ENCODE data around the gene NAPG.
"Not testable (repeated sequence)": the region's sequence is repeated elsewhere in the genome, so short reads cannot be mapped to it uniquely, and the experiment has no call there.

Gene NAPG

DNA sequence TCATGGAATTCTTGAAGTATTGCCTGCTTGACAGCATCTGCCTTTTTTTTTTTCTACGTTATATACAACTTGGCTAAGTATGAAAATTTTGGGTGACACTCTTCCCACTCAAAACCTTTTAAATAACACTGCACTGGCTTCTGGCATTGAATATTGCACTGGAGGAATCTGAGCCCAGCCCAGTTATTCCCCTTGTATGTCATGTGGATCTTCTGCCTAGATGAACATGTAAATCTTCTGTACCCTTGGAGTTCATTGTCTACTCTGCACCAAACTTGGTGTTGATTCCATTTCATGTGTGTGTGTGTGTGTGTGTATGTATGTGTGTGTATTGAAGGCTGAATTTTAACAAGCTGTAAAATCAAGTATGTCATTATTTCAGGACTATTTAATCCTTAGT lies 59.4 kb downstream of the NAPG start:
- no peak for DNase-seq

DNA sequence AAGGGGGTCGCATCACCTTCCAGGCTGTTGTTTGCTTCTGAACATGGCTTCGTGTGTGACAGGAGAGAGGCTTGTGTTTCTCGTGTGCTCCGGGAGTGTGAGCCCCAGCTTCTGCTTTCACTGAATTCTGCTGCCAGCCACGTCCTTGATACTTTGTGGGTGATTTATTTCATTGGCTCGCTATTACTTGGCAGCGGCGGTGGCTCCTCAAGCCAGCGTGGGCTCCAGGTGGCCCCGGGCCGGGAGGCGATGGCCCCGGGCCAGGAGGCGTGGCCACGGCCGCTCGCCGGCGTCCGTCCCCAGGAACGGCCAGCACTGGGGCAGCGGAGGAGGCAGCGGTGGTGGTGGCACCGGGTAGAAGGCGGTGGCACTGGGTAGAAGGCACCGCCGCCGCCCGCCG lies 63.1 kb downstream of the NAPG start:
- DNase-seq: no peak

DNA sequence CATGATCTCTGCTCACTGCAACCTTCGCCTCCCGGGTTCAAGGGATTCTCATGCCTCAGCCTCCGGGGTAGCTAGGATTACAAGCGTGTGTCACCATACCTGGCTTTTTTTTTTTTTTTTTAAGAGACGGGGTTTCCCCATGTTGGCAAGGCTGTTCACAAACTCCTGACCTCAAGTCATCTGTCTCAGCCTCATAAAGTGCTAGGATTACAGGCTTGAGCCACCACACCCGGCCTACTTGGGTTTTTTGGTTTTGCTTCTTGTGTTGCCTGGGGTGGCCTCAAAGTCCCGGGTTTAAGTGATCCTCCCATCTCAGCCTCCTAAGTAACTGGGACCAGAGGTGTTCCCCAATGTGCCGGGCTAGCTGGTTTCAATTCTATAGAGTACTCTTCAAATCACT lies 64.6 kb downstream of the NAPG start:
- DNase-seq: no peak

GRCh38 chr18:10591896-10592295 lies 66.1 kb downstream of the NAPG start:
- DNase-seq: no peak

GRCh38 chr18:10593366-10594022 lies 67.7 kb downstream of the NAPG start:
- peak; percentile 41 for DNase-seq

DNA sequence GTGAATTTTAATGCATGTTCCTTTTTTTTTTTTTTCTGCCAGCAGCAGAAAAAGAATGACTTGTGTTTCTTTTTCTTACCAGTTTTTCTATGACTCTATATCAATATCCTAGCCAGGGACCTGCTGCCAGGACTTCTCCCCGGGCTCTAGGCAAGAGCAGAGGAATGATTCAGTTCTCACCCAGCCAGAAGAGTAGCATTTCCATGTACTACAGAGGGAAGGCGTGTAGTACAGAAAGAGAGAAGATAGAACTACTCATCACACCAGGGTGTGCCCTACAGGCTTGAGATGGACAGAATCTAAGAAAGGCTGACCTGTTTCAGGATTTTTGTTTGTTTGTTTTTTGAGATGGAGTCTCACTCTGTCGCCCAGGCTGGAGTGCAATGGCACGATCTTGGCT lies 70.1 kb downstream of the NAPG start:
- not testable (repeated sequence) for DNase-seq

- not testable (repeated sequence) for DNase-seq
These were observed 71.9 kb downstream of the NAPG start for GRCh38 chr18:10597695-10598094.

- not testable (repeated sequence) for DNase-seq
These were observed 74.9 kb downstream of the NAPG start for GRCh38 chr18:10600701-10601100.
